Mucosa of rectum (tissue), 2 donors: Measurements from ENCODE around the gene SPIB.

Source experiments
- H3K27ac ChIP-seq, 2 donors: one replicate each; pipeline ENCODE4 v1.7.0; 2013; ENCODE audit warnings: inconsistent platforms in 2 of 2, low read depth in 2 of 2, low read length in 2 of 2
- H3K27me3 ChIP-seq, 2 donors: one replicate each; pipeline ENCODE4 v1.7.0; 2013; ENCODE audit warnings: low read length in 2 of 2; ENCODE audit not compliant: control insufficient read depth in 2 of 2, insufficient read depth in 2 of 2
- H3K36me3 ChIP-seq, 2 donors: one replicate each; pipeline ENCODE4 v1.7.0; 2013; ENCODE audit warnings: low read length in 2 of 2; ENCODE audit not compliant: control insufficient read depth in 2 of 2, insufficient read depth in 2 of 2
- H3K4me1 ChIP-seq, 2 donors: one replicate each; pipeline ENCODE4 v1.7.0; 2013; ENCODE audit warnings: low read length in 2 of 2, mild to moderate bottlenecking in 1 of 2; ENCODE audit not compliant: control insufficient read depth in 2 of 2, insufficient read depth in 2 of 2
- H3K4me3 ChIP-seq, 2 donors: one replicate each; pipeline ENCODE4 v1.7.0; 2013; ENCODE audit warnings: low read length in 2 of 2
- H3K9ac ChIP-seq, 2 donors: one replicate each; pipeline ENCODE4 v1.7.0; 2013; ENCODE audit warnings: low read length in 2 of 2, low read depth in 1 of 2, mild to moderate bottlenecking in 1 of 2
- H3K9me3 ChIP-seq, 2 donors: one replicate each; pipeline ENCODE4 v1.7.0; 2013; ENCODE audit warnings: low read length in 2 of 2; ENCODE audit not compliant: control insufficient read depth in 2 of 2
- donor health status: healthy.
- donor health status: Normal muscosa, but diverticular disease.

Gene SPIB

DNA sequence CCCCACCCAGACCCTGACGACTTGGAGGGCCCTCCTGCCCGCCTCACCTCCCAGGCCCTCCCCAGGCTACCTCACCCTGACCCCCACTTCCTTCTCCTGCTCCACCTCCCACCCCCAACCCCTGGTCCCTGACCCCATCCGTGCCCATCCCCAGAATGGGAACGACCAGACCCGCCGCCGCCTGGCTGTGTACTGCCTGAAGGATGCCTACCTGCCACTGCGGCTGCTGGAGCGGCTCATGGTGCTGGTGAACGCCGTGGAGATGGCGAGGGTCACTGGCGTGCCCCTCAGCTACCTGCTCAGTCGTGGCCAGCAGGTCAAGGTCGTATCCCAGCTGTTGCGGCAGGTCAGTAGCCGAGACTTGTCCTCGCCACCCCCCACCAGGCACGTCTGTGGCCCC is 11.9 kb upstream of the SPIB start:
- H3K36me3 ChIP-seq: peaks cover 0 to 11% of the 10 kb centered on the region in 2 donors
- H3K9me3 ChIP-seq: no peaks in the 10 kb centered on the region
- no peaks in the 10 kb centered on the region for H3K27me3 ChIP-seq
- no peak overlapping the region for H3K9ac ChIP-seq
- no peak overlapping the region for H3K27ac ChIP-seq
- H3K4me1 ChIP-seq: peaks cover 8 to 15% of the 10 kb centered on the region in 2 donors
- no peak overlapping the region for H3K4me3 ChIP-seq

DNA sequence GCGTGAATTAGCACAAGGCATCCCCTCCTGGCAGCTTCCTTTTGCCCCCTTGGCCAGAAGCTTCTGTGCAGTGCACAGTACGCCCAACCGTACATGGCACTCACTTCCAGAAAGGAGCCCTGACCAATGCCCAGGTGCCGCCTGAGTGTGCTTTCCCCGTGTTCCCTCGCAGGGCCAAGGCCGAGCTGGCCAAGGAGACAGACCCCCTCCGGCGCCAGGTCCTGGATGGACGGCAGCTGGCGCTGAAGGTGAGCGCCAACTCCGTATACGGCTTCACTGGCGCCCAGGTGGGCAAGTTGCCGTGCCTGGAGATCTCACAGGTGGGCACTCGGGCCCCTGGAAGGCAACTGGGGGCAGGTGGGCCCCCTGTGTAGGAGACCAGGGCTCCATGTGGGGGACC is 9.4 kb upstream of the SPIB start:
- no peak overlapping the region for H3K27ac ChIP-seq
- peaks cover 0 to 9% of the 10 kb centered on the region in 2 donors for H3K36me3 ChIP-seq
- peaks cover 8 to 15% of the 10 kb centered on the region in 2 donors for H3K4me1 ChIP-seq
- no peaks in the 10 kb centered on the region for H3K27me3 ChIP-seq
- no peak overlapping the region for H3K9ac ChIP-seq
- H3K4me3 ChIP-seq: no peak overlapping the region
- no peaks in the 10 kb centered on the region for H3K9me3 ChIP-seq

DNA sequence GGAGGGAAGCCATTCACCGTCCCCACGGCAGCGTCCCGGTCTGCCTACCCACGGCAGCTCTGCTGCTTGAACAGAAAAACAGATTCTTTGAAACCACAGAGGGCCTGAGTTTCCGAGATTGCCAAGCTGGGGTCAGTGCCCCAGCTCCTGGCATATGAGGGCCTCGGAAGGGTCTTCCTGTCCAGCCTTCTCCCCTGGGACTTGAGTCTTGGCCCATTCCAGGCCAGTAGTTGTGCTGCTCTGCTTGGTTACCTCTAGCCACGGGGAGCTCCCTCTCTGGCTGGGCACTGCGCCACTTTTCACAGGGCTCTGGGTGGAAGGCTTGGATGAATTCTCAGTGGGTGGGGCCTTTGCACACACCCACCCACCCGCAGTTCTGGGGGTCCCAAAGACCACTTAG is 8.6 kb upstream of the SPIB start:
- H3K36me3 ChIP-seq: peaks cover 0 to 9% of the 10 kb centered on the region in 2 donors
- no peak overlapping the region for H3K4me3 ChIP-seq
- peak overlapping the region; percentile 60 to 65 for H3K27ac ChIP-seq
- no peaks in the 10 kb centered on the region for H3K27me3 ChIP-seq
- peaks cover 8 to 16% of the 10 kb centered on the region in 2 donors for H3K4me1 ChIP-seq
- no peak overlapping the region for H3K9ac ChIP-seq
- H3K9me3 ChIP-seq: no peaks in the 10 kb centered on the region

DNA sequence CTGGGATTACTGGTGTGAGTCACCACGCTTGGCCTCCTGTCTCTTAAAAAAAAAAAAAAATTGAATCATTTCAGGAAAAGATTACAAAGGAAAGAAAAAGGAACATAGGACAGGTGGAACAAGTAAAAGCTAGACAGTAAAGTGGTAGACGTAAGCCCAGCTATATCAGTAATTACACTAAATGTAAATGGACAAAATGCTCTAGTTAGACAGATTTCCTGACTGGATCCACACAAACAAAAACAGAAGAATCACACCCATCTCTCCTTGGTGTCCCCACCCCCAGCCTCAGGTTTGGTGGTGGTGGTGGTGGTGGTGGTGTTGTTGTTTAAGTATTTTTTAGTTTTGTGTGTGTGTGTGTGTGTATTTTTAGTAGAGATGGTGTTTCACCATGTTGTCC is 6.3 kb upstream of the SPIB start:
- no peak overlapping the region for H3K27ac ChIP-seq
- H3K36me3 ChIP-seq: peaks cover 0 to 5% of the 10 kb centered on the region in 2 donors
- H3K9me3 ChIP-seq: no peaks in the 10 kb centered on the region
- no peaks in the 10 kb centered on the region for H3K27me3 ChIP-seq
- H3K4me1 ChIP-seq: peaks cover 8 to 25% of the 10 kb centered on the region in 2 donors
- no peak overlapping the region for H3K9ac ChIP-seq
- no peak overlapping the region for H3K4me3 ChIP-seq

DNA sequence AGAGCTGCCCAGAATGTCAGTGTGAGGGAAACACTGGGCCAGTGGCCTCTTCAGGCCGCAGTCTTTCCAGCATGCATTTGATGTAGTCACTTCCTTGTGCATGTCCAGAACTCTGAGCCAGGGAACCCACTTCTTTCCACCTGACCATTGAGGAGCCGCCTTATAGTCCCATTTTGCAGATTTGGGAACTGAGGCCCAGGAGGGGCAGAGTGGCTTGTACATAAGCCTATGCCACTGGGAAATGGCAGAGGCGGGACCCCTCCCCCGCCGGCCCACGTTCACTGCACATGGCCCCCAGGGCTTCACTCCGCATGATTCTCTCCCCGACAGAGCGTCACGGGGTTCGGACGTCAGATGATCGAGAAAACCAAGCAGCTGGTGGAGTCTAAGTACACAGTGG is 5.6 kb upstream of the SPIB start:
- H3K4me3 ChIP-seq: no peak overlapping the region
- H3K4me1 ChIP-seq: peaks cover 8 to 25% of the 10 kb centered on the region in 2 donors
- H3K27me3 ChIP-seq: peaks cover 0 to 3% of the 10 kb centered on the region in 2 donors
- H3K36me3 ChIP-seq: peaks cover 0 to 5% of the 10 kb centered on the region in 2 donors
- H3K27ac ChIP-seq: no peak overlapping the region
- no peak overlapping the region for H3K9ac ChIP-seq
- no peaks in the 10 kb centered on the region for H3K9me3 ChIP-seq

DNA sequence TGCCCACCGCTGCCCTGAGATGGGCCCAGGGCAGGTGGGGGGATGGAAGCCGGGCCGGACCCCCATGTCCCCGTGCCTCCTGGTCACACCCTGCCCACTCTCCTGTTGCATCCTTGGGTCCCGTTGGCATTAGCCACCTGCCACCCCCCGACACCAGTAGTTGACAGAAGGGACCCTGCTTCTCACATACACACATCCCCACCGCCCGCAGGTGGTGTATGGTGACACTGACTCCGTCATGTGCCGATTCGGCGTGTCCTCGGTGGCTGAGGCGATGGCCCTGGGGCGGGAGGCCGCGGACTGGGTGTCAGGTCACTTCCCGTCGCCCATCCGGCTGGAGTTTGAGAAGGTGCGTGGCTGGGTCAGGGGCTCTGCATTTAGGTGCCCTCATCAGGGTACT is 5.2 kb upstream of the SPIB start:
- H3K4me1 ChIP-seq: peaks cover 8 to 25% of the 10 kb centered on the region in 2 donors
- H3K4me3 ChIP-seq: no peak overlapping the region

DNA sequence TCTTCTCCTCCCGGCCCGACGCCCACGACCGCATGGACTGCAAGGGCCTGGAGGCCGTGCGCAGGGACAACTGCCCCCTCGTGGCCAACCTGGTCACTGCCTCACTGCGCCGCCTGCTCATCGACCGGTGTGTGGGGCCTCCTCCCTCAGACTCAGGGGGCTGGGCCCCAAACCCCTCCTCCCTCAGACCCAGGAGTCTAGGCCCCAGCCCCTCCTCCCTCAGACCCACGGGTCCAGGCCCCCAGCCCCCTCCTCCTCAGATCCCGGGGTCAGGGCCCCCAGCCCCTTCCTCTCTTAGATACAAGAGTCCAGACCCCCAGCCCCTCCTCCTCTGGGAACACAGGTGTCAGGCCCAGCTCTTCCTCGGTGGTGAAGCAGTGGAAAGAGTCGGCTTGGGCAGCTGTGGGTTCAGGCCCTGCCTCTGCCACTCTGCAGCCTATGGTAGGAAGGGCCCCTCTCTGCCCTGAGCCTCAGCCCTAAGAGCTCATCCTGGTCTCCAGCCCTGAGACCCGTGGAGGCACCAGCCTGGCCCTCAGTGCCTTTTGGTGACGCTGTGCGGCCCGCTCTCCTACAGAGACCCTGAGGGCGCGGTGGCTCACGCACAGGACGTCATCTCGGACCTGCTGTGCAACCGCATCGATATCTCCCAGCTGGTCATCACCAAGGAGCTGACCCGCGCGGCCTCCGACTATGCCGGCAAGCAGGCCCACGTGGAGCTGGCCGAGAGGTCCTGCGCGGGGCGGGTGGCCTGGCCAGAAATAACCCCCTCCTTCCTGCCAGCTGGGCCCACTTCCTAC is 3.7 kb upstream of the SPIB start:
- Histone ChIP-seq H3K36me3 (no peaks in the 10 kb centered on the region), H3K27ac (peak overlapping the region in 1 of 2 donors; percentile 79), H3K4me3 (peak overlapping the region in 1 of 2 donors; percentile 20), H3K9ac (peak overlapping the region in 1 of 2 donors; percentile 6), H3K27me3 (peaks cover 7 to 20% of the 10 kb centered on the region in 2 donors), H3K9me3 (no peaks in the 10 kb centered on the region), H3K4me1 (peaks cover 8 to 21% of the 10 kb centered on the region in 2 donors)

More for the DNA sequence above, 5.2 kb upstream of the SPIB start:
- Histone ChIP-seq H3K27ac (no peak overlapping the region), H3K9ac (no peak overlapping the region), H3K36me3 (peaks cover 0 to 5% of the 10 kb centered on the region in 2 donors), H3K27me3 (peaks cover 0 to 7% of the 10 kb centered on the region in 2 donors), H3K9me3 (no peaks in the 10 kb centered on the region)

DNA sequence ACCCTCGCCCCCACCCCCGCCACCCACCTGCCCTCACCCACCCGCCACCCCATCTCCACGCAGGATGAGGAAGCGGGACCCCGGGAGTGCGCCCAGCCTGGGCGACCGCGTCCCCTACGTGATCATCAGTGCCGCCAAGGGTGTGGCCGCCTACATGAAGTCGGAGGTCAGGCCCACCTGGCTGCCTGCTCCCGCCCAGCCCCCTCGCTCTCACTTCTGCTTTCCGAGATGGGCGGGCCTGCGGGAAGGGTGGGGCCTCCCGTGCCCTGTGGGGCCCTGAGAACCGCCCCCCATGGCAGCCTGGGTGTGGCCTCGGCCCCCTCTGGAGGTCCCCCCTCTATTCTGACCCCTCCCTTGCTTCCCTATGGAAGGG is 3.1 kb upstream of the SPIB start:
- Histone ChIP-seq H3K36me3 (no peaks in the 10 kb centered on the region), H3K27me3 (peaks cover 7 to 20% of the 10 kb centered on the region in 2 donors), H3K4me3 (no peak overlapping the region), H3K9ac (no peak overlapping the region), H3K27ac (peak overlapping the region in 1 of 2 donors; percentile 79), H3K9me3 (no peaks in the 10 kb centered on the region), H3K4me1 (peaks cover 6 to 15% of the 10 kb centered on the region in 2 donors)

DNA sequence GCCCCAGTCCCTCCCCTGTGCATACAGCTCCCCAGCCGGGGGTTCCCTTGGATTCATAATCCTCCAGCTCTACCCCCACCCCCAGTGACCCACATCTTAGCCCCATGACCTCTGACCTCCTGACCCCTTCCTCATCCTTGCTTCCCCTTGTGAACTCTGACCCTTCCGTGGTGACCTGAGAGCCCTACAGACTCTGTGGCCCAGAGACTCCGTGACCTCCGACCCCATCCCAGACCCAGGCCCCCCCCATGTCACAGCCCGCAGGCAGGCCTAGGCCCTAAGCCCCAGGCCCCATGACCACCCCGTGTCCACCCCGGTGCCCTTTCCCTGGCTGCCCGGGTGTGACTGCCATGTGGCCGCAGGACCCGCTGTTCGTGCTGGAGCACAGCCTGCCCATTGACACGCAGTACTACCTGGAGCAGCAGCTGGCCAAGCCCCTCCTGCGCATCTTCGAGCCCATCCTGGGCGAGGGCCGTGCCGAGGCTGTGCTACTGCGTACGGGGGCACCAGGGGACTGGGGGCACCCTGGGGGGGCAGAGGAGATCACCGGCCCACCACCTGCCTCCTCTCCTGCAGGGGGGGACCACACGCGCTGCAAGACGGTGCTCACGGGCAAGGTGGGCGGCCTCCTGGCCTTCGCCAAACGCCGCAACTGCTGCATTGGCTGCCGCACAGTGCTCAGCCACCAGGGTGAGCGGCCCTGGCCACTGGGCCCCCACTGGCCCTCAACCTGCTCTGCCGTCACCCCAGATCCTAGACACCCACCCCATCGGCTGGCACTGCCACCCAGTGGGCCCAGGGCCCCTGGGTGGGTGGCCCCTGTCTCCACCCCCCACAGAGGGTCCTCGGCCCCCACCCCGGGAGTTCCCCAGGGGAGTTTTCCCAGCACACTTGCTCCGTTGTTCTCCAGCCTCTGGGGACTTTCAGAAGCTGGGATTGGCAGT is 2.4 kb upstream of the SPIB start:
- no peak overlapping the region for H3K9ac ChIP-seq
- H3K4me1 ChIP-seq: peaks cover 0 to 10% of the 10 kb centered on the region in 2 donors
- peak overlapping the region; percentile 47 to 48 for H3K27ac ChIP-seq
- H3K9me3 ChIP-seq: no peaks in the 10 kb centered on the region
- no peaks in the 10 kb centered on the region for H3K36me3 ChIP-seq
- peaks cover 7 to 23% of the 10 kb centered on the region in 2 donors for H3K27me3 ChIP-seq
- H3K4me3 ChIP-seq: no peak overlapping the region
